ENCODE results near the gene BCL7C.

- TF ChIP-seq, protein P1, sequence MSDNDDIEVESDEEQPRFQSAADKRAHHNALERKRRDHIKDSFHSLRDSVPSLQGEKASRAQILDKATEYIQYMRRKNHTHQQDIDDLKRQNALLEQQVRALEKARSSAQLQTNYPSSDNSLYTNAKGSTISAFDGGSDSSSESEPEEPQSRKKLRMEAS (IDR thresholded peaks at IDR 0.05) = no peak
- TF ChIP-seq RNF2 (IDR thresholded peaks at IDR 0.05; ENCODE audit: borderline replicate concordance, low read depth) (no peak), CTCF (IDR thresholded peaks at IDR 0.05) (no peak), FOSB (CRISPR knock-in tag; IDR thresholded peaks at IDR 0.05) (no peak), PHF8 (IDR thresholded peaks at IDR 0.05; ENCODE audit: borderline replicate concordance, low read depth) (no peak), CEBPB (IDR thresholded peaks at IDR 0.05) (no peak), GATA3 (IDR thresholded peaks at IDR 0.05; ENCODE audit: borderline replicate concordance) (no peak), EHF (CRISPR knock-in tag; IDR thresholded peaks at IDR 0.05) (no peak)
- TF ChIP-seq, protein P2, sequence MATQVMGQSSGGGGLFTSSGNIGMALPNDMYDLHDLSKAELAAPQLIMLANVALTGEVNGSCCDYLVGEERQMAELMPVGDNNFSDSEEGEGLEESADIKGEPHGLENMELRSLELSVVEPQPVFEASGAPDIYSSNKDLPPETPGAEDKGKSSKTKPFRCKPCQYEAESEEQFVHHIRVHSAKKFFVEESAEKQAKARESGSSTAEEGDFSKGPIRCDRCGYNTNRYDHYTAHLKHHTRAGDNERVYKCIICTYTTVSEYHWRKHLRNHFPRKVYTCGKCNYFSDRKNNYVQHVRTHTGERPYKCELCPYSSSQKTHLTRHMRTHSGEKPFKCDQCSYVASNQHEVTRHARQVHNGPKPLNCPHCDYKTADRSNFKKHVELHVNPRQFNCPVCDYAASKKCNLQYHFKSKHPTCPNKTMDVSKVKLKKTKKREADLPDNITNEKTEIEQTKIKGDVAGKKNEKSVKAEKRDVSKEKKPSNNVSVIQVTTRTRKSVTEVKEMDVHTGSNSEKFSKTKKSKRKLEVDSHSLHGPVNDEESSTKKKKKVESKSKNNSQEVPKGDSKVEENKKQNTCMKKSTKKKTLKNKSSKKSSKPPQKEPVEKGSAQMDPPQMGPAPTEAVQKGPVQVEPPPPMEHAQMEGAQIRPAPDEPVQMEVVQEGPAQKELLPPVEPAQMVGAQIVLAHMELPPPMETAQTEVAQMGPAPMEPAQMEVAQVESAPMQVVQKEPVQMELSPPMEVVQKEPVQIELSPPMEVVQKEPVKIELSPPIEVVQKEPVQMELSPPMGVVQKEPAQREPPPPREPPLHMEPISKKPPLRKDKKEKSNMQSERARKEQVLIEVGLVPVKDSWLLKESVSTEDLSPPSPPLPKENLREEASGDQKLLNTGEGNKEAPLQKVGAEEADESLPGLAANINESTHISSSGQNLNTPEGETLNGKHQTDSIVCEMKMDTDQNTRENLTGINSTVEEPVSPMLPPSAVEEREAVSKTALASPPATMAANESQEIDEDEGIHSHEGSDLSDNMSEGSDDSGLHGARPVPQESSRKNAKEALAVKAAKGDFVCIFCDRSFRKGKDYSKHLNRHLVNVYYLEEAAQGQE (IDR thresholded peaks at IDR 0.05) = no peak
- TF ChIP-seq, protein P3, sequence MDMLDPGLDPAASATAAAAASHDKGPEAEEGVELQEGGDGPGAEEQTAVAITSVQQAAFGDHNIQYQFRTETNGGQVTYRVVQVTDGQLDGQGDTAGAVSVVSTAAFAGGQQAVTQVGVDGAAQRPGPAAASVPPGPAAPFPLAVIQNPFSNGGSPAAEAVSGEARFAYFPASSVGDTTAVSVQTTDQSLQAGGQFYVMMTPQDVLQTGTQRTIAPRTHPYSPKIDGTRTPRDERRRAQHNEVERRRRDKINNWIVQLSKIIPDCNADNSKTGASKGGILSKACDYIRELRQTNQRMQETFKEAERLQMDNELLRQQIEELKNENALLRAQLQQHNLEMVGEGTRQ (IDR thresholded peaks at IDR 0.05) = no peak
Observed at GRCh38 chr16:30904114-30904780, 10.4 kb upstream of the BCL7C start.

Data from A549 (cell line).